Left lung (tissue), 10 donors: ENCODE measurements around the gene PHACTR4. TPM values are rescaled to one million over a fixed set of nuclear protein-coding genes. Genes with fewer than 3 reads are reported as not detected.
"Not testable (repeated sequence)": the region's sequence is repeated elsewhere in the genome, so short reads cannot be mapped to it uniquely, and the experiment has no call there.

Experiments used
- ATAC-seq: fragments of 200-7000 bp; cut with Tn5 transposase; one replicate; pipeline ENCODE4 v1.9.1; 2020; ENCODE audit warnings: moderate library complexity
- DNase-seq, 4 donors: peaks; one replicate each; pipeline ENCODE4 v3.0.0-alpha.2; 2013 to 2020
- H3K27ac ChIP-seq, 2 donors: fragments of 200-600 bp; sonication (generic) in 1 of 2; one replicate each; pipeline versions ENCODE4 v1.5.0 to v1.8.0; 2020 to 2021
- H3K27me3 ChIP-seq, 2 donors: fragments of 200-600 bp; sonication (generic) in 1 of 2; one replicate each; pipeline versions ENCODE4 v1.5.0 to v1.8.0; 2020 to 2021
- H3K36me3 ChIP-seq, 2 donors: fragments of 200-600 bp; sonication (generic) in 1 of 2; one replicate each; pipeline versions ENCODE4 v1.5.0 to v1.8.0; 2020 to 2021
- H3K4me1 ChIP-seq, 2 donors: fragments of 200-600 bp; one replicate each; pipeline ENCODE4 v1.8.0; 2021
- H3K4me3 ChIP-seq, 2 donors: fragments of 200-600 bp; sonication (generic) in 1 of 2; one replicate each; pipeline versions ENCODE4 v1.5.0 to v1.8.0; 2020 to 2021; ENCODE audit warnings: mild to moderate bottlenecking in 1 of 2
- H3K9me3 ChIP-seq, 2 donors: fragments of 200-600 bp; sonication (generic) in 1 of 2; one replicate each; pipeline versions ENCODE4 v1.5.0 to v1.8.0; 2020 to 2021
- CTCF ChIP-seq, 2 donors: fragments of 200-600 bp; sonication (generic) in 1 of 2; IDR thresholded peaks; one replicate each; pipeline versions ENCODE4 v1.5.0 to v1.8.0; 2021; ENCODE audit warnings: antibody characterized with exemption in 2 of 2
- intact Hi-C, 2 donors: fragments of 100-400 bp; cut with DNase I; formaldehyde crosslinking; loops; one replicate each; pipeline versions ENCODE4 v1.11.2 to v1.14.2; 2022
- polyA plus RNA-seq, 6 donors: library from polyadenylated mRNA; unstranded; fragments of 120-200 nt; gene quantifications; one replicate each; pipeline ENCODE4 v1.2.1, GENCODE V29; 2013; ENCODE audit not compliant: insufficient read length in 6 of 6
- total RNA-seq, 2 donors: library from RNA; stranded (reverse); fragmentation: NEBNext Ultra II Directional; extraction: Animal tissue kit (Norgen Biotek cat#: 25700); gene quantifications; one replicate each; pipeline ENCODE4 v1.2.1, GENCODE V29; 2021
- donor health status: DM: no; HTN: yes; CAD: no.
- donor health status: DM: no; HTN: no; CAD: no.

PHACTR4 gene
- total and polyA plus RNA-seq, 8 donors: 39.7 to 73.8 (median 65.6) TPM

GRCh38 chr1:28339551-28339950, 30.0 kb upstream of the PHACTR4 start:
- Histone ChIP-seq H3K36me3 (peaks cover 0 to 24% of the 10 kb centered on the region in 2 donors), H3K27ac (no peak overlapping the region), H3K27me3 (no peaks in the 10 kb centered on the region), H3K4me3 (no peak overlapping the region), H3K4me1 (no peaks in the 10 kb centered on the region), H3K9me3 (no peaks in the 10 kb centered on the region)
- intact Hi-C loops: no loop called here
- no peak for TF ChIP-seq CTCF (IDR thresholded peaks at IDR 0.05)
- DNase-seq (no peak), ATAC-seq (no peak)

- H3K4me3 ChIP-seq: no peak overlapping the region
- no peaks in the 10 kb centered on the region for H3K27me3 ChIP-seq
- intact Hi-C loops: no loop called here
- H3K9me3 ChIP-seq: no peaks in the 10 kb centered on the region
- TF ChIP-seq CTCF (IDR thresholded peaks at IDR 0.05): no peak
- ATAC-seq: no peak
- H3K4me1 ChIP-seq: no peaks in the 10 kb centered on the region
- H3K27ac ChIP-seq: no peak overlapping the region
- peaks cover 0 to 15% of the 10 kb centered on the region in 2 donors for H3K36me3 ChIP-seq
- no peak for DNase-seq
Observed at GRCh38 chr1:28340221-28340974, 29.1 kb upstream of the PHACTR4 start.

- no peak overlapping the region for H3K4me3 ChIP-seq
- H3K9me3 ChIP-seq: no peaks in the 10 kb centered on the region
- no peaks in the 10 kb centered on the region for H3K27me3 ChIP-seq
- H3K4me1 ChIP-seq: peaks cover 0 to 5% of the 10 kb centered on the region in 2 donors
- no peak overlapping the region for H3K27ac ChIP-seq
- TF ChIP-seq CTCF (IDR thresholded peaks at IDR 0.05): no peak
- H3K36me3 ChIP-seq: peaks cover 0 to 4% of the 10 kb centered on the region in 2 donors
- ATAC-seq (no peak), DNase-seq (no peak)
- intact Hi-C loops: no loop called here
Observed at GRCh38 chr1:28341591-28341990, 27.9 kb upstream of the PHACTR4 start.

- no peaks in the 10 kb centered on the region for H3K27me3 ChIP-seq
- H3K27ac ChIP-seq: no peak overlapping the region
- H3K36me3 ChIP-seq: no peaks in the 10 kb centered on the region
- no peak for TF ChIP-seq CTCF (IDR thresholded peaks at IDR 0.05)
- H3K9me3 ChIP-seq: no peaks in the 10 kb centered on the region
- H3K4me3 ChIP-seq: no peak overlapping the region
- DNase-seq: no peak
- intact Hi-C loops: no loop called here
- ATAC-seq: no peak
- peaks cover 0 to 5% of the 10 kb centered on the region in 2 donors for H3K4me1 ChIP-seq
Observed at GRCh38 chr1:28343405-28343804, 26.1 kb upstream of the PHACTR4 start.

- intact Hi-C loops, H3K9me3 ChIP-seq, ATAC-seq, H3K4me3 ChIP-seq, H3K27ac ChIP-seq, H3K36me3 ChIP-seq, DNase-seq, H3K27me3 ChIP-seq: not testable (repeated sequence)
- peaks cover 0 to 11% of the 10 kb centered on the region in 2 donors for H3K4me1 ChIP-seq
Observed at GRCh38 chr1:28353248-28353810, 16.2 kb upstream of the PHACTR4 start.
